ENCODE measurements around the gene DUSP22.

DNA sequence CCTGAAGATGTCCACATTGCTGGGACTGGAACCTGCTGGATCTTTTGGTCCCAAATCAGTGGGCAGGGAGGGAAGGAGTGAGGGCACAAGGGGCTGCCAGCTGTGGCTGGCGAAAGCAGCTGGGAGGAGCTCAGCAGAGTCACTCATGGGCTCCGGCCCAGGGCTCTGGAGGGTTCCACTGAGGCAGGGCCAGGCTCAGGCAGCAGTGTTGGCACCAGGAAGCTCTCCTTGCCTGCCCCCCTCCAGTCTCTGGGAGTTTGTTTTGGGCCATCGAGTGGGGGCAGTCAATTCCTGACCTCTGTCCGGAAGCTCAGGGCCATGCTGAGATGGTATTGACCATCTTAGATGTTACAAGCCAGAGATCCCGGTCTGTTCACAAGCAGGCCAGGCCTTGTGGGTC, 60.2 kb downstream of the DUSP22 start:
- TF ChIP-seq, protein P1, sequence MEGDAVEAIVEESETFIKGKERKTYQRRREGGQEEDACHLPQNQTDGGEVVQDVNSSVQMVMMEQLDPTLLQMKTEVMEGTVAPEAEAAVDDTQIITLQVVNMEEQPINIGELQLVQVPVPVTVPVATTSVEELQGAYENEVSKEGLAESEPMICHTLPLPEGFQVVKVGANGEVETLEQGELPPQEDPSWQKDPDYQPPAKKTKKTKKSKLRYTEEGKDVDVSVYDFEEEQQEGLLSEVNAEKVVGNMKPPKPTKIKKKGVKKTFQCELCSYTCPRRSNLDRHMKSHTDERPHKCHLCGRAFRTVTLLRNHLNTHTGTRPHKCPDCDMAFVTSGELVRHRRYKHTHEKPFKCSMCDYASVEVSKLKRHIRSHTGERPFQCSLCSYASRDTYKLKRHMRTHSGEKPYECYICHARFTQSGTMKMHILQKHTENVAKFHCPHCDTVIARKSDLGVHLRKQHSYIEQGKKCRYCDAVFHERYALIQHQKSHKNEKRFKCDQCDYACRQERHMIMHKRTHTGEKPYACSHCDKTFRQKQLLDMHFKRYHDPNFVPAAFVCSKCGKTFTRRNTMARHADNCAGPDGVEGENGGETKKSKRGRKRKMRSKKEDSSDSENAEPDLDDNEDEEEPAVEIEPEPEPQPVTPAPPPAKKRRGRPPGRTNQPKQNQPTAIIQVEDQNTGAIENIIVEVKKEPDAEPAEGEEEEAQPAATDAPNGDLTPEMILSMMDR (conservative IDR thresholded peaks at IDR 0.05 in 1 of 2, IDR thresholded peaks at IDR 0.05 in 1 of 2; ENCODE audit: low read depth in 1 of 2, low read length in 2 of 2), result no peak
- no peak for TF ChIP-seq EZH2 (IDR thresholded peaks at IDR 0.05; ENCODE audit: low read length, missing control alignments)
